Chondrocyte (in vitro differentiated cells): Measurements from ENCODE around the gene INPP5D. TPM values are rescaled to one million over a fixed set of nuclear protein-coding genes. Genes with fewer than 3 reads are reported as not detected.

Experiments used
- DNase-seq: peaks from one replicate; pipeline ENCODE4 v3.0.0; 2021; ENCODE audit warnings: mixed read lengths, low spot score
- H3K27ac Mint-ChIP-seq: one replicate; pipeline ENCODE4 v1.8.0; 2021; ENCODE audit warnings: mild to moderate bottlenecking, moderate library complexity, mixed read lengths; ENCODE audit not compliant: unreplicated experiment
- H3K27me3 Mint-ChIP-seq: 2 replicates; pipeline ENCODE4 v1.8.0; 2021; ENCODE audit warnings: low read depth, mixed read lengths
- H3K36me3 Mint-ChIP-seq: 2 replicates; pipeline ENCODE4 v1.8.0; 2021; ENCODE audit warnings: low read depth, mixed read lengths
- H3K4me1 Mint-ChIP-seq: 2 replicates; pipeline ENCODE4 v1.8.0; 2021; ENCODE audit warnings: low read depth, mild to moderate bottlenecking, mixed read lengths
- H3K4me3 Mint-ChIP-seq: one replicate; pipeline ENCODE4 v1.8.0; 2021; ENCODE audit warnings: mild to moderate bottlenecking, moderate library complexity, mixed read lengths; ENCODE audit not compliant: unreplicated experiment
- H3K9me3 Mint-ChIP-seq: 2 replicates; pipeline ENCODE4 v1.8.0; 2021; ENCODE audit warnings: low read depth, mixed read lengths
- CTCF ChIP-seq: fragments of 200-600 bp; sonication (generic); IDR thresholded peaks from 2 replicates; pipeline ENCODE4 v1.5.0; 2021; ENCODE audit warnings: antibody characterized with exemption, mild to moderate bottlenecking, moderate library complexity
- total RNA-seq: library from RNA; stranded (reverse); gene quantifications from 3 replicates; pipeline ENCODE4 v1.2.1, GENCODE V29; 2021

The INPP5D gene
- total RNA-seq, 1 donor from 2014 or later: 0.20 TPM

GRCh38 chr2:233026198-233026813 lies 33.8 kb upstream of the INPP5D start:
- H3K36me3 Mint-ChIP-seq: no peaks in the 10 kb centered on the region
- H3K27me3 Mint-ChIP-seq: no peaks in the 10 kb centered on the region
- no peak overlapping the region for H3K4me3 Mint-ChIP-seq
- DNase-seq: no peak
- peak overlapping the region; percentile 85 for H3K27ac Mint-ChIP-seq
- TF ChIP-seq CTCF: no peak
- H3K4me1 Mint-ChIP-seq: peaks cover 24% of the 10 kb centered on the region
- peaks cover 10% of the 10 kb centered on the region for H3K9me3 Mint-ChIP-seq

GRCh38 chr2:233029321-233029720 lies 30.8 kb upstream of the INPP5D start:
- H3K4me1 Mint-ChIP-seq: peaks cover 24% of the 10 kb centered on the region
- H3K27ac Mint-ChIP-seq: peak overlapping the region; percentile 10
- no peak for DNase-seq
- H3K4me3 Mint-ChIP-seq: no peak overlapping the region
- no peaks in the 10 kb centered on the region for H3K36me3 Mint-ChIP-seq
- no peaks in the 10 kb centered on the region for H3K27me3 Mint-ChIP-seq
- H3K9me3 Mint-ChIP-seq: peaks cover 10% of the 10 kb centered on the region
- peak; percentile 42 for TF ChIP-seq CTCF

GRCh38 chr2:233031556-233032500 lies 28.3 kb upstream of the INPP5D start:
- no peaks in the 10 kb centered on the region for H3K27me3 Mint-ChIP-seq
- no peak for TF ChIP-seq CTCF
- H3K4me1 Mint-ChIP-seq: peaks cover 10% of the 10 kb centered on the region
- no peak overlapping the region for H3K4me3 Mint-ChIP-seq
- peaks cover 4% of the 10 kb centered on the region for H3K9me3 Mint-ChIP-seq
- no peak for DNase-seq
- no peak overlapping the region for H3K27ac Mint-ChIP-seq
- no peaks in the 10 kb centered on the region for H3K36me3 Mint-ChIP-seq

GRCh38 chr2:233032551-233033320 lies 27.4 kb upstream of the INPP5D start, which contains the start of gene NEU2:
NEU2 (plus strand) TSS chr2:233032672; CDS start chr2:233032672, 0 bp downstream.
- H3K9me3 Mint-ChIP-seq: peaks cover 7% of the 10 kb centered on the region
- H3K4me3 Mint-ChIP-seq: no peak within 1 kb of the TSS
- no peak within 1 kb of the TSS for H3K27ac Mint-ChIP-seq
- H3K4me1 Mint-ChIP-seq: peaks cover 9% of the 10 kb centered on the region
- H3K27me3 Mint-ChIP-seq: no peaks in the 10 kb centered on the region
- TF ChIP-seq CTCF: no peak
- H3K36me3 Mint-ChIP-seq: no peaks in the 10 kb centered on the region
- no peak for DNase-seq

- no peak for TF ChIP-seq CTCF
- Mint-ChIP-seq H3K9me3 (peaks cover 7% of the 10 kb centered on the region), H3K36me3 (no peaks in the 10 kb centered on the region), H3K4me3 (no peak overlapping the region), H3K4me1 (peaks cover 8% of the 10 kb centered on the region), H3K27me3 (peaks cover 1% of the 10 kb centered on the region), H3K27ac (no peak overlapping the region)
- DNase-seq: no peak
Measured at GRCh38 chr2:233033672-233034071, 26.5 kb upstream of the INPP5D start.
